GM13977 (cell line): Measurements from ENCODE around the gene TSC22D4.

Experiments
- DNase-seq: peaks from one replicate; pipeline ENCODE4 v3.0.0; 2012; ENCODE audit warnings: low spot score
- in situ Hi-C: fragments of 300-500 bp; cut with MboI; formaldehyde crosslinking; loops from one replicate; pipeline ENCODE4 v1.12.0; 2022; ENCODE audit warnings: low sequenced_read_pairs, low pct_unique_long_range_greater_than_20kb, mixed read lengths, inconsistent platforms; ENCODE audit not compliant: unreplicated experiment
- TF ChIP-seq, protein P1 (sequence below): IDR thresholded peaks from 2 replicates; pipeline ENCODE4 v1.5.1; 2012; ENCODE audit warnings: mild to moderate bottlenecking, control low read depth; ENCODE audit not compliant: insufficient read depth; ENCODE audit errors: extremely low read depth, missing control alignments

Gene TSC22D4

DNA sequence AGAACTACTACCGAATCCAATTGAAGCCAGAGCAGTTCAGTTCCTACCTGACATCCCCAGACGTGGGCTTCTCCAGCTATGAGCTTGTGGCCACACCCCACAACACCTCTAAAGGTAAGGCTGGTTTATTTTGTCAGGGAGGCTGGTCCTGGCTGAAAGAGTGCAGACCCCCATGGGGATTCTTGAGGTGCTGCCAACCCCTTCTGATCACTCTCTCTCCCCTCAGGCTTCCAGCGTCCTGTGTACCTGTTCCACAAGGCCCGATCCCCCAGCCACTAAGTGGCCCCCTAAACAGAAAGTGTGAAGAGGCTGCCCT lies 45.8 kb downstream of the TSC22D4 start:
- in situ Hi-C loops: no loop called here
- TF ChIP-seq, protein P1, sequence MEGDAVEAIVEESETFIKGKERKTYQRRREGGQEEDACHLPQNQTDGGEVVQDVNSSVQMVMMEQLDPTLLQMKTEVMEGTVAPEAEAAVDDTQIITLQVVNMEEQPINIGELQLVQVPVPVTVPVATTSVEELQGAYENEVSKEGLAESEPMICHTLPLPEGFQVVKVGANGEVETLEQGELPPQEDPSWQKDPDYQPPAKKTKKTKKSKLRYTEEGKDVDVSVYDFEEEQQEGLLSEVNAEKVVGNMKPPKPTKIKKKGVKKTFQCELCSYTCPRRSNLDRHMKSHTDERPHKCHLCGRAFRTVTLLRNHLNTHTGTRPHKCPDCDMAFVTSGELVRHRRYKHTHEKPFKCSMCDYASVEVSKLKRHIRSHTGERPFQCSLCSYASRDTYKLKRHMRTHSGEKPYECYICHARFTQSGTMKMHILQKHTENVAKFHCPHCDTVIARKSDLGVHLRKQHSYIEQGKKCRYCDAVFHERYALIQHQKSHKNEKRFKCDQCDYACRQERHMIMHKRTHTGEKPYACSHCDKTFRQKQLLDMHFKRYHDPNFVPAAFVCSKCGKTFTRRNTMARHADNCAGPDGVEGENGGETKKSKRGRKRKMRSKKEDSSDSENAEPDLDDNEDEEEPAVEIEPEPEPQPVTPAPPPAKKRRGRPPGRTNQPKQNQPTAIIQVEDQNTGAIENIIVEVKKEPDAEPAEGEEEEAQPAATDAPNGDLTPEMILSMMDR: no peak
- no peak for DNase-seq

- in situ Hi-C loops: no loop called here
- TF ChIP-seq, protein P1: no peak
Observed at GRCh38 chr7:100432621-100433275, 46.3 kb downstream of the TSC22D4 start.

GRCh38 chr7:100432053-100432452 lies 47.0 kb downstream of the TSC22D4 start:
- no peak for DNase-seq
- TF ChIP-seq, protein P1: no peak
- in situ Hi-C loops: no loop called here

More at GRCh38 chr7:100432621-100433275, 46.3 kb downstream of the TSC22D4 start:
- no peak for DNase-seq

- no peak for DNase-seq
- TF ChIP-seq, protein P1: no peak
- in situ Hi-C loops: no loop called here
Observed at GRCh38 chr7:100431286-100431735, 47.7 kb downstream of the TSC22D4 start.

- TF ChIP-seq, protein P1: no peak
- in situ Hi-C loops: no loop called here
- no peak for DNase-seq
Observed at GRCh38 chr7:100430493-100431285, 48.3 kb downstream of the TSC22D4 start.

DNA sequence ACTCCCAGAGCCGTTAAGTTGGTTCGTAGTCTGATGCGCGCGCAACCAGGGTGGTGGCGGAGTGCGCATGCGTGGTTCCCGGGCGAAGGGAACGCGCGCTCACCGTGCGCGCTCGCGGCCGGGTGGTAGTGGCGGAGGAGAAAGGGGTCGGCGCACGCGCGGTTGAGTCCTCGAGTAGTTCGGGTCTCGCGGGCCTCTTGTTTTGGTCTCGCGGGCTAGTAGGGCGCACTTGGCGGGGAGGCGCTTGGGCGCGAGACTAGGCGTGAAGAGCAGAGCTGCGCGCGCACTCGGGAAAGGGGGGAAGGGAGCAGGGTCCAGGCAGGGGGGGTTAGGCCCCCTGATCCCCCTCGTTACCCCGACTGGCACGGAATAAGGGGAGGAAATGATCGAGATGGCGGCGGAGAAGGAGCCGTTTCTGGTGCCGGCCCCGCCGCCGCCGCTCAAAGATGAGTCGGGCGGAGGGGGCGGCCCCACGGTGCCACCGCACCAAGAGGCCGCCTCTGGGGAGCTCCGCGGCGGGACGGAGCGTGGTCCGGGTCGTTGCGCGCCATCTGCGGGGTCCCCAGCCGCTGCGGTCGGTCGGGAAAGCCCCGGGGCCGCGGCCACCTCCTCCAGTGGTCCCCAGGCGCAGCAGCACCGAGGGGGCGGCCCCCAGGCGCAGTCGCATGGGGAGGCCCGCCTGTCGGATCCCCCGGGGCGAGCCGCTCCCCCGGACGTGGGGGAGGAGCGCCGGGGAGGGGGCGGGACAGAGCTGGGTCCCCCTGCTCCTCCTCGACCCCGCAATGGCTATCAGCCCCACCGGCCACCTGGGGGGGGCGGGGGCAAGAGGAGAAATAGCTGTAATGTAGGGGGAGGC lies 49.1 kb downstream of the TSC22D4 start, which contains the start of gene MEPCE:
MEPCE (plus strand) TSS at position 195 of the 856 bp plus-strand sequence; CDS start at position 383, 188 bp downstream.
- TF ChIP-seq, protein P1: no peak
- in situ Hi-C loops: no loop called here
- DNase-seq: peak; percentile 97
